Measurements from ENCODE around the gene TMPRSS5.

DNA sequence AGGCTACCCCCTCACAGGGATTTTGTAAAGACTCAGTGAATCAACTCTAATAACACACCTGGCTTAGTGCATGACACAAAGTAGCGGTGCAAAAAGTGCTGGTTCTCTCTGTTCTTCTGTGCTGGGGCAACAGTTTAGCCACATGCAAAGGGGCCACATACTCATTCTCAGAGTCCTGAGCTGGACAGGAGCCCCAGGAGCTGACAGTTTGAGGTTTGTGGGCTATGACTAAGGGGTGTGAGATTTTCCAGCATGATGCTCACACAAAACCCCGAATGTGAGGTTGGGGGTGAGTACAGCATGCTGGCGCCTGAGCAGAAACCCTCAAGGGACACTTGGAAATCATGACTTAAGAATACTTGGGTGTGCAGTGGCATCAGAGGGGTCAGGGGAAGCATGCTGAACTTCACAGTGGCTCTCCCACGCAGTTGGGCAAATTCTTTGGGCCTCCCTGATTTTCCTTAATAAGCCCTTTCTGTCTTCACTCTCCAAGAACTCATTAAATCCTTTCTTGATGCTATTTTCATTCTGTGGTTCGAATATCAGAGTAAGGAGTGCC is 31.0 kb downstream of the TMPRSS5 start:
- TF ChIP-seq, protein P1, sequence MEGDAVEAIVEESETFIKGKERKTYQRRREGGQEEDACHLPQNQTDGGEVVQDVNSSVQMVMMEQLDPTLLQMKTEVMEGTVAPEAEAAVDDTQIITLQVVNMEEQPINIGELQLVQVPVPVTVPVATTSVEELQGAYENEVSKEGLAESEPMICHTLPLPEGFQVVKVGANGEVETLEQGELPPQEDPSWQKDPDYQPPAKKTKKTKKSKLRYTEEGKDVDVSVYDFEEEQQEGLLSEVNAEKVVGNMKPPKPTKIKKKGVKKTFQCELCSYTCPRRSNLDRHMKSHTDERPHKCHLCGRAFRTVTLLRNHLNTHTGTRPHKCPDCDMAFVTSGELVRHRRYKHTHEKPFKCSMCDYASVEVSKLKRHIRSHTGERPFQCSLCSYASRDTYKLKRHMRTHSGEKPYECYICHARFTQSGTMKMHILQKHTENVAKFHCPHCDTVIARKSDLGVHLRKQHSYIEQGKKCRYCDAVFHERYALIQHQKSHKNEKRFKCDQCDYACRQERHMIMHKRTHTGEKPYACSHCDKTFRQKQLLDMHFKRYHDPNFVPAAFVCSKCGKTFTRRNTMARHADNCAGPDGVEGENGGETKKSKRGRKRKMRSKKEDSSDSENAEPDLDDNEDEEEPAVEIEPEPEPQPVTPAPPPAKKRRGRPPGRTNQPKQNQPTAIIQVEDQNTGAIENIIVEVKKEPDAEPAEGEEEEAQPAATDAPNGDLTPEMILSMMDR (IDR thresholded peaks at IDR 0.05), result no peak
- TF ChIP-seq POLR2AphosphoS5 (IDR thresholded peaks at IDR 0.05), result no peak

Measured in esophagus muscularis mucosa (tissue), 3 donors.